ENCODE data around the gene CPOX.
A peak's percentile ranks its signal among the peaks of the same experiment; 100 is the strongest.

Gene CPOX

DNA sequence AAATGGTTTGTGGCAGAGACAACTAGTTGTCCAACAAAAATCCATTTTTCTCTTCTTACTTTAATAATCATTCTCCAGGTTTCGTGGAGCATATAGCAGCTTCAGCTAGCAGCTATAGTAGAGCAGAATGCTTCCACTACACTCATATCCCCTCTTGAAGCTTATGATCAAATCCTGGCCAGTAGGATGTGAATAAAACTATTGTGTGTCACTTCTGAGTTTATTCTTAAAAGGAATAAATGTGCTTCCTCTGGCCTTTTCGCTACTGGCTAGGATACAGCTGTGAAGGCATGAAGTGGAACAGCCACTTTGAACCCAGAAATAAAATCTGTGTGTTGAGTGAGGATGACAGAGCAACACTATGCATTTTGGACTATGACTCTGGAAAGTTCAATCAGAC, 7.8 kb upstream of the CPOX start:
- no peak for DNase-seq (ENCODE audit: low read depth)
- H3K4me3 ChIP-seq (ENCODE audit: low read depth, low read length): no peak overlapping the region
- TF ChIP-seq, protein P1, sequence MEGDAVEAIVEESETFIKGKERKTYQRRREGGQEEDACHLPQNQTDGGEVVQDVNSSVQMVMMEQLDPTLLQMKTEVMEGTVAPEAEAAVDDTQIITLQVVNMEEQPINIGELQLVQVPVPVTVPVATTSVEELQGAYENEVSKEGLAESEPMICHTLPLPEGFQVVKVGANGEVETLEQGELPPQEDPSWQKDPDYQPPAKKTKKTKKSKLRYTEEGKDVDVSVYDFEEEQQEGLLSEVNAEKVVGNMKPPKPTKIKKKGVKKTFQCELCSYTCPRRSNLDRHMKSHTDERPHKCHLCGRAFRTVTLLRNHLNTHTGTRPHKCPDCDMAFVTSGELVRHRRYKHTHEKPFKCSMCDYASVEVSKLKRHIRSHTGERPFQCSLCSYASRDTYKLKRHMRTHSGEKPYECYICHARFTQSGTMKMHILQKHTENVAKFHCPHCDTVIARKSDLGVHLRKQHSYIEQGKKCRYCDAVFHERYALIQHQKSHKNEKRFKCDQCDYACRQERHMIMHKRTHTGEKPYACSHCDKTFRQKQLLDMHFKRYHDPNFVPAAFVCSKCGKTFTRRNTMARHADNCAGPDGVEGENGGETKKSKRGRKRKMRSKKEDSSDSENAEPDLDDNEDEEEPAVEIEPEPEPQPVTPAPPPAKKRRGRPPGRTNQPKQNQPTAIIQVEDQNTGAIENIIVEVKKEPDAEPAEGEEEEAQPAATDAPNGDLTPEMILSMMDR (IDR thresholded peaks at IDR 0.05; ENCODE audit: insufficient read depth, low read depth, low read length, missing control alignments): no peak

- TF ChIP-seq, protein P1 (IDR thresholded peaks at IDR 0.05; ENCODE audit: insufficient read depth, low read depth, low read length, missing control alignments): no peak
- DNase-seq (ENCODE audit: low read depth): peak; percentile 45
- H3K4me3 ChIP-seq (ENCODE audit: low read depth, low read length): no peak overlapping the region
These were observed 7.1 kb upstream of the CPOX start for GRCh38 chr3:98600412-98601095.

DNA sequence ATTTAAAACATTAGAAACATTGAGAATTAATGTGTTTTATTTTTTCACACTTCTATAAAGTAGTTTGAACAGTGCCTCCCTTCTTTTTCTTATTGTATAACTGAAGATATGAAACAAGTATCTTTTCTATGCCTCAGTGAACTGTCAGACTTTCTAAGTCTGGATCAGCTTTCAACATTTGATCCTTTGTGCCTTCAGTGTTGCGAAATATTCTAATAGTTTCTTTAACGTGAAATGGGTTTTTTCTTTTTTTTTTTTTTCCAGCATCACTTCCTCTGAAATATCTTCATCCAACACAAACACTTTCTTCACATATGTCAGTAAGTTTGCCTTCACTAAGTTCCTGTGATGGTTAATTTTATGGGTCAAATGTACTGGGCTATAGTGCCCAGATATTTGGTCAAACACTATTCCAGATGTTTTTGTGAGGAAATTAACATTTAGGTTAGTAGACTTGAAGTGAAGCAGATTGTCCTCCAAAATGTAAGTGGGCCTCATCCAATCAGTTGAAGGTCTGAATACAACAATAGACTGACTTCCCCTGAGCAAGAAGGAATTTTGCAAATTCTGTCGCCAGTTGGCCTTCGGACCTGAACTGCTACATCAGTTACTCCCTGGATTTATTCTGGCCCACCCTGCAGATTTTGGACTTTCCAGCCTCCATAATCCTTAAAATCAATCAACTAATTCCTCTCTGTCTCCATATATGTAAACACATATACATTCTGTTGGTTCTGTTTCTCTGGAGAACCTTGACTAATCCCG, 6.4 kb upstream of the CPOX start:
- TF ChIP-seq, protein P1 (IDR thresholded peaks at IDR 0.05; ENCODE audit: insufficient read depth, low read depth, low read length, missing control alignments): no peak
- no peak for DNase-seq (ENCODE audit: low read depth)
- no peak overlapping the region for H3K4me3 ChIP-seq (ENCODE audit: low read depth, low read length)

DNA sequence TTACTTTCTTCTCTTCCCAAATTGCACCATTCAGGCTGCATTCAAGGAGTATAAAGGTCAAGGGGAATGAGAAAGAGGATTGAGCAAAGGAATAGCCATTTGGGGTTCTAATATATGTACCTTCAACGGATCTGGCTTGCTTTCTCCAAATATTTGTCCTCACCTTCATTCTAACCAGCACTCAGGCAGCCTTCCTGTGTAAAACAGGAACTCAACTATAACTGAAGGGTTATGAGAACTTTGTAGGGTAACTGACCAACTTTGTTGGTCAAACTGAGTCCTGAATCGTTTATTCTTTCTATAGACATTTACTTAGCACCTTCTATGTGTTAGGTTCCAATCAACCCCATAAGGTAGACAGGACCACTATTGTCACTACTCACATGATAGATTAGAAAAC, 5.1 kb upstream of the CPOX start:
- no peak for DNase-seq (ENCODE audit: low read depth)
- TF ChIP-seq, protein P1 (IDR thresholded peaks at IDR 0.05; ENCODE audit: insufficient read depth, low read depth, low read length, missing control alignments): no peak
- H3K4me3 ChIP-seq (ENCODE audit: low read depth, low read length): no peak overlapping the region

GRCh38 chr3:98596541-98597500, 3.4 kb upstream of the CPOX start:
- no peak overlapping the region for H3K4me3 ChIP-seq (ENCODE audit: low read depth, low read length)
- peak; percentile 67 for DNase-seq (ENCODE audit: low read depth)
- TF ChIP-seq, protein P1 (IDR thresholded peaks at IDR 0.05; ENCODE audit: insufficient read depth, low read depth, low read length, missing control alignments): peak; percentile 44

- TF ChIP-seq, protein P1 (IDR thresholded peaks at IDR 0.05; ENCODE audit: insufficient read depth, low read depth, low read length, missing control alignments): no peak
- DNase-seq (ENCODE audit: low read depth): no peak
- no peak overlapping the region for H3K4me3 ChIP-seq (ENCODE audit: low read depth, low read length)
These were observed 2.7 kb upstream of the CPOX start for GRCh38 chr3:98596087-98596486.
